Esophagus muscularis mucosa (tissue), 3 donors: Measurements from ENCODE around the gene ARHGEF38.

ENCODE experiments used
- CTCF ChIP-seq, 3 experiments: fragments of 200-600 bp in 2 of 3; fragments of 450-650 bp in 1 of 3; sonication (generic) in 2 of 3; IDR thresholded peaks; one replicate each; pipeline ENCODE4 v1.5.1; 2017 to 2019; ENCODE audit warnings: antibody characterized with exemption in 3 of 3, mild to moderate bottlenecking in 2 of 3, moderate library complexity in 1 of 3
- POLR2A ChIP-seq: fragments of 450-650 bp; IDR thresholded peaks from one replicate; pipeline ENCODE4 v1.6.1; 2017; ENCODE audit warnings: antibody characterized with exemption, moderate library complexity, mild to moderate bottlenecking, low read depth
- POLR2AphosphoS5 ChIP-seq, 2 donors: sonication (generic); formaldehyde crosslinking; IDR thresholded peaks; one replicate each; pipeline ENCODE4 v1.6.1; 2017; ENCODE audit warnings: antibody characterized with exemption in 2 of 2

- TF ChIP-seq POLR2A: no peak
- no peak for TF ChIP-seq CTCF (IDR thresholded peaks at IDR 0.05)
- no peak for TF ChIP-seq POLR2AphosphoS5 (IDR thresholded peaks at IDR 0.05)
These were observed 47.7 kb upstream of the ARHGEF38 start for GRCh38 chr4:105504744-105505143.
